HPDE6-E6E7 (cell line): Measurements from ENCODE around the gene LGALS3BP.

Experiments
- DNase-seq: peaks from one replicate; pipeline ENCODE4 v3.0.0; 2011; ENCODE audit warnings: missing footprints; ENCODE audit errors: extremely low spot score

Gene LGALS3BP

DNA sequence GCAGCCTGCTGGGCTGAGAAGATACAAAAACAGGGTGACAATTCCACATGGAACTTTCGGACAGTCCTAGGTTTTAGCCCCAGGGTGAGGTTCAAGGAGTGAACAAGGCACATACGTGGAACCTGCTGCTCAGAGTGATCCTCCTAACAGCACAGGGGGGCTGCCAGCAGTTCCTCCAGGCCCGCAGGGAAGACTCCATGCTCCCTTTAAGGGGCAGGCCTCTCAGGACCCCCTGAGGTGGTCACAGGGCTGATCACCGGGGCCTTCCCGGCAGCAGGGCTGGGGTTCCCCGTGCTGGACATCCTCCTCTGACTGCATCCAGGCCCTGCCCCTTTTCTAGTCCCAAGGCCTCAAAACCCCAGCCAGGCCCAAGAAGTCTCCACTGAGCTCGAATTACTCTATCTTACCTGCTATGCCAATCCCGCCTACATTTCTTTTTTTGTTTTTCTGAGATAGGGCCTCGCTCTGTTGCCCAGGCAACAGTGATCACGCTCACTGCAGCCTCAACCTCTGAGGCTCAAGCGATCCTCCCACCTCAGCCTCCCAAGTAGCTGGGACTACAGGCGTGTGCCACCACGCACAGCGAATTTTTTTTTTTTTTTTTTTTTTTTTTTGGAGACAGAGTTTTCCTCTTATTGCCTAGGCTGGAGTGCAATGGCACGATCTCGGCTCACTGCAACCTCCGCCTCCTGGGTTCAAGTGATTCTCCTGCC lies 19.5 kb upstream of the LGALS3BP start:
- no peak for DNase-seq

DNA sequence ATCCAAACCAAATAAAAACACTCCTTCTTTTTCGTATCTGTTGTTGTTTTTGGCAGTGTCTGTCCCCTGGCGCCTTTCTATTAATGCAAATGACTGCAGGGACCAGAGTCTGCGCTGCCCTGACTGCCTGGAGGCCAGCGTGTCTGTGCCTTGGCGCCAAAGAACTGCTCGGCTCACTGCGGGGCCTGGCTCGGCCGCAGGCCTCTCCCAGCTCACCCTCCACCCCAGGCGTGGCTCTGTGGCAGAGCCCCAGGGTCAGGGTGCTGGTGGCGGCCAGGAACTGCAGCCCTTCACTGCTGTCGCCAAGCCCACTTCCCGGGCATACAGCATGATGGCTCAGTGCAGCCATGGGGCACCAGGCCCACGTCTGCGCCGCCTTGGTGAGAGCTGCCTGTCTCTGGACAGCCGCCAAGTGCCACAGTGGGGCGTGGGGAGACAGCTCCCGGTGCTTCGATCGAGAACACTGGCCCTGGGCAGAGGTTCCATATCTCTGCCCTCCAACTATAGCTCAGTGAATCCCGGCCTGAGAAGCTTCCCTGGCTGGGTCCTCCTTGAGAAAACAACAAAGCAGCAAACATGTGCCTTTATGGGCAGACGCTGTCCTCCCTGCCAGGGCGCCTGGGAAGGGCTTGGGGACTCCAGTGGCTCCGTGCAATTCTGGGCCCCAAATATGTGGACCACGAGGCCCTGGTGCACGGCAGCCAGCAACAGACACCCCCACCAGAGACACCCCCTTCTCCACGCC lies 18.8 kb upstream of the LGALS3BP start:
- no peak for DNase-seq

DNA sequence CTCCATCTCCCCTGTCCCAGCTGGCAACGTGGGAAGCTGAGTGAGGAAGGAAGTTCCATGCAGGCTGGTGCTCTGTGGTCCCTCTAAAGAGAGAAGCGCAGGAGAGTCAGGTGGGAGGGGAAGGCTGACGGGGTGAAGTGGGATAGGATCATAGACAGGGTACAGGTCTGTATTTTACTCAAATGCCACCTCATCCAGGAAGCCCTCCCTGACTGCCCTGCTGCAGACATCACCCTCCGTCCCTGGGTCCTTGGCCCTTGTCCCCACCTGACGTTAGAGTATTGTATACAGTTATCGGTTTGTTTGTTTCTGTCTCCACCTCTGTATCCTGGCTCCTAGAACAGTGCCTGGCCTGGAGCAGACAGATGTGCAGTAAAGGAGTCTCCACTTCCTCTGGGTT lies 18.2 kb upstream of the LGALS3BP start:
- no peak for DNase-seq

DNA sequence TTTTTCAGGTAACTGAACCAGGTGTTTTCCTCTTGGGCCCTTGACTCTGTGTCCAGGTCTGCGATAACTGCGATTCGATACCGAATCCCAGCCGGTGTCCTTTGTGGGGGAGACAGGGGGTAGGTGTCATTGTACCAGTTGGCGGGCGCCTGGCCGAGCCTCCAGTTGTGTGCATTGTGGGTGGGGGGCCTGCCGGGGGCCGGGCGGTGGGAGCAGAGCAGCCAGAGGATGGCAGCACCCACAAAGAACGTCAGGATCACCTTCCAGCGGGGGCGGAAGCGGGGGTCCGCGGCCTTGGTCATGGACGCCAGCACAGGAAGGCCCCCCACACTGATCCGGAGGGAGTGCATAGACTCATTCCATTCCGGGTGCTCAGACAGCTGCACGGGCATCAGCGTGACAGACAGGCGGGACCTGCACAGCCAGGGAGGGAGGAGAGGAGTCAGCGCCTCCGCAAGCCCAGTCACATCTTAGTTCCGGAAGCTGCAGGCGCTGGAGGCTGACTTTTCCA lies 17.6 kb upstream of the LGALS3BP start:
- DNase-seq, result no peak

DNA sequence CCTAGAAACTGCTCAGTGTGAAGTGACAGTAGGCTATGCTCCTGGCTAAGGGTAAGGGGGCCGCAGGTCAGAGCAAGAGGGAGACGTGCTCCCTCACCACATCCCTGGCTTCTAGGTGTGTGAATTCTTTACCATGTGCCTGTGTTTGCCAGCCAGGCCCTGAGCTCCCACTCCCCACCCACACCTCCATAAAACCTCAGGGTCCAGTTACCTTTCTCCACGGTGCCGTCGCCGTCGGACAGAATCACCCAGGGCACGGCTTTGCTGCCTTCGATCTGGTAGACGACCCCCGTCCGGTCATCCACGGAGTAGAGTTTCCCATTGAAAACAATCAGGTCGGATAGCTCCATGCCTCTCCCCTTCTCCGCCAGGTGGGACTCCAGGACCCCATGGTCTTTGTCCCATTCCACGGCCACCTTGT lies 17.1 kb upstream of the LGALS3BP start:
- DNase-seq, result no peak

DNA sequence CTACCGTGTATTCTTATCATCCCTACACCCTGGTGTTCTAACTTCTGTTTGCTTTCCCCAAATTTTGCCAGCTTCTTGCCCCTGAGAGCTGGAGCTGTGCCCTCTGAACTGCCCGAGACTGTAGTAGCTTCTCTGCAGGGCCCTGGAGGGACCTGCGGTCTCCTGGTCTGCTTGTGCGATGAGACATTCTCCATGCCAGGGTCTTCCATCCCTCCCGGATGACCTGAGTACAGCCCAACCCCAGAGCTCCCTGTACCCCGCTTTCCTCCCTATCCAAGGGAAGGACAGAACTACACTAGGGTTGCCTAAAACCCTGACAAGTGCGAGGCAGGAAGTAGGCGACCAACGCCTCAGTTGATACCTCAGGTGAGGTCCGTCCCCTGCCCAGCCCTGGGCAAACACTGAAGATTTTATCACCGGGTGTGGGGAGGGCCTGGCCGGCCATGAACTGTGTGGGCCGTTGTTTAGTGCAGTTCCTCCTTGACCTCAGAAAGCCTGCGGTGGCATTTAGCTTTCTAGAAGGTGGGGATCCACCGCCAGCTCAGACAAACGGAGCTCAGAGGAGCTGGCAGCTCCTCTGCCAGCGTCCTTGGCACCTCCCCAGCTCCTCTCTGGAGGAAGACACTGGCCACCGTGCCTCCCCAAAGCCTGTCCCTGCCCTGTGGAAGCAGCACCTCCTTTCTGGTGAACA lies 16.2 kb upstream of the LGALS3BP start:
- no peak for DNase-seq

DNA sequence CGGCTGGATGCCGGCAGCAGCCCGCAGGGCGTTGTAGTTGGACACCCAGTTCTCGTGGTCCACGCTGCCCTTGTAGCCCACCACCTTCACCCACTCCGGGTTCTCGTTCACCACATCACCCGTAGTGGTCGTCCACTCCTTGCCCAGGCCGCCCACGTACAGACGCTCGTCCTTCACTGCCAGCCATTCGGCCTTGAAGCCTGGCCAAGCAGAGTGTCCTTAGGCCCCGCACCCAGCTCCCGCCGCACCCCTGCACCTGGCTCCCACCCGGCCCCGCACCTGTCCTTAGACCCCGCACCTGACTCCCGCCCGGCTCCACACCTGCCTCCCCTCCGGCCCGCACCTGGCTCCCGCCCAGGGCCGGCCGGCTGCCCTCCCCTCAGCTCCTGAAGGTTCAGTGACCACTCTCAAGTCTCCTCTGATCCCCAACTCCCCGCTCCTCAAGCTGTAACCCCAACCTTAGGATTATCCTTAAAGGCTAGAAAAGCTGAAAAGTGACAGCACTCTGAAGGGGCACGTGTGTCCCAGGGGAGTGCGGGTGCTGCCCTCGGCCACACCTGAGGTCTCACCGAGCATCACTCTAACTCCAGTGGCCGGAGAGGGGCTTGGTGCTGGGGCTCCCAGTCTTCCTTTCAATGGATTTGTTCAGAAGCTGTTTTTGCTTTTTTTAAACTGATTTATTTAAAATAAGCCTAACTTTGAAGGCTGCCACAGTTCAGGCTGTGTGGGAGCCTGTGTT lies 15.5 kb upstream of the LGALS3BP start:
- DNase-seq, result no peak

DNA sequence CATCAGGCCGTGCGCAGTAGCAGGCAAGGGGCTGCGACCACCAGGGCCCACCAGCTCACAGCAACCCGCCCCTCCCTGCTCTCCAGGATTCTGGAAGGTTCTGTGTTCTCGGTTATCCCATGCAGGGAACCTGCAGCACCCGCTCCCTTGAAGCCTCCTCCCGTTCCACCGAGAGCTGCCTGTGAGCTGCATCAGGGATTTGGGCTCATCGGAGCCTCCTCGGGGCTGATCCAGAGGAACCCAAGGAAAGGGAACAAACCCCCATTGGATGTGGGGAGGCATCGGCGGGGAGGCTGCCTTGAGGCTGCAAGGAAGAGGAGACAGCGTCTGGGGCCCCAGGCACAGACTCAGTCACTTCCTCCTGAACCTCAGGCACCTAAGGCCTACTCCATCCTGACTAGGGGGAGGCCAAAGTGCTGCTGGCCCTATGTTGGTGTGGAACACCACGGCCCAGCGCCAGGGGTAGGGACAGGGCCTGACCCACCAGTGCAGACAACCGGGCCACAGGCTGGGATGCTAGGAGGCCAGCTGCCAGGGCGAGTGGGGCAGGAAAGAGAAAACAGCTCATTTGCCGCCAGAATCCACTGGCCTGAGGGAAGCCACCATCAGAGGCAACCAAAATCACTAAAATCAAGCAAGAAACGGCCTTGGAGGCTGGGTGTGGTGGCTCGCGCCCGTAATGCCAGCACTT lies 14.4 kb upstream of the LGALS3BP start:
- DNase-seq, result no peak

DNA sequence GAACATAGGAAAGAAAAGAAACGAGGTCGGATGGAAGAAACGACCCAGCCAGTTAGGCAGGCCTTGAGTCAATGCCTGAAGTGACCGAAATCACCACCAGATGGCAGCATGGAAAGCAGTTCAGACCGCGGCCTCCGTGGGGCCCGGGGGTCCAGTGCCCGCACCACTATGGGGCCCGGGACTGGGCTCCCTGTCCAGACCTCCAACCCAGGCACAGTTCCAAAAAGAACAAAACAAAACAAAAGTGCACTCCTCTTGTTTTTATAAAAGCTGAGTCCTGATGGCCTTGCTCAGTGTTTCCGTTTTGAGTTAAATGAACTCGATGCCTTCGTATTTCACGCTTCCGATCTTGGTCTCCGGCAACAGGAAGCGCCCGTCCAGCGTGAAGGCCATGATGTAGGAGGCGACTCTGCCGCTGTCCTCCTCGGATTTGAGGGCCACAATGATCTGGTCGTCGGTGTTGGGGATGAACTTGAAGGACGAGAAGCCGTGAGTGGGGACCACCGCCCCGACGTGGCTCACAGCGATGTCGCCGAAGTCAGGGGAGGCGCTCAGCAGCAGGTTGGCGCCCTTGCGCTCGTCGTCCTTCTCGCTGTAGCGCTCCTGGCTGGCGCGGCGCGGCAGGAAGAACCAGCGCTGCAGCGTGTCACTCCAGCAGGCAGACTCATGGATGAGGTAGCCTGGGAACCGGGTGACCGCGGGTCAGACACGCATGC lies 13.7 kb upstream of the LGALS3BP start:
- DNase-seq, result no peak

DNA sequence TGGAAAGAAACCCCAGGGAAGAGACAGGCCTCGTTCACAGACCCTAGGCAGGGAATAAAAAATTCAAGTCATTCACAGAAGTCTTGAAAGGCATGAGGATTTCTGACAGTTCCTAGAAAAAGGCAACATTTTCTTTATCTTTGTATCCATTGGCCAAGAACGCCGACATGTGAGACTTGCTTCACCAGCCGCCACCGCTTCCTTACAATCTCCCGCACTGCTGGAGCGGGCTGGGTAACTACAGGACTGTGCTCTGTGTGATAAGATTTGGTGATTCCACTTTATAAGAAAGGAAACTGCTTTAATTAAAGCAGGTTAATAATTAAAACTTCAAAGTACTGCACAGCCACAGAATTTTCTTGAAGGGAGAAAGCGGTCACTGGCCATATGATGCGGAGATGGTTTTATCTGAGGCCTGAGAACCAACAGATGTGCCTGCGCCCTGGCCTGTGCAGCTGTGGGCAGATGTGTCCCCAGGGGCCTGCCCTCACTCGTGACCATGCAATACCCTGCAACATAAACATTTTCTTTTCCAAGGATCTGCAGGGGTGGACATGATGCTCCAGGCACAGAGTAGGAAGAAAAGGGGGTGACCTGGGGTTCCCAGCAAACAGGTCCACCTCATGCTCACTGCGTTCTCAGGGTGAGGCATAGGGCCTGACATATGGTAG lies 13.0 kb upstream of the LGALS3BP start:
- no peak for DNase-seq

DNA sequence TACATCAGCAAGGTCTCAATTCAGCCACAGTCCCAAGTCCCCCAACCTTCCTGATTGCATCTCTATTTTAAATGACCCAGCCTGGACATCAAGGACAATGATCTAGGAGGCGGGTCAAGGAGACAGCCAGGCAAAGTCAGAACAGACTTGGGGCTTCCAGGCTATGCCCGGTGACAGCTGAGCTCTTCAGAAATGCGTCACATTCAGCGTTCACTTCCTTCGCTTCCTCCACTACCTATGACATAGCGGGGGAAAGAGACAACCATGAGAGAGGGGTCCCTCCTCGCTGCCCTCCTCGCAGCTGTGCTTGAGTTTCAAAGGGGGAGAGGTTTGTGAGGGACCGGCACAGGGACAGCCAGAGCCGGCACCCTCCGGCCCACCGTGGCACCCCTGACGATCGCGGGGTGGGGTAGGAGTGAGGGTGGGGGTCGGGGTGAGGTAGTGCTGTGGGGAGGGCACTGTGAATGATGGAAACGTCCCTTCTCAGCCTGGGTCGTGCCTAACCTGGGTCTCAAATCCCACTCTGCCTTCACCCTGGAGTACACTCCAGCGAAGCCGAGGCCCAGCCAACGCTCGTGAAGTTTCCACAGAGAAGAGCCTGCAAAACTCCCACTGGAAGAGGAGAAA lies 12.3 kb upstream of the LGALS3BP start:
- DNase-seq, result no peak

DNA sequence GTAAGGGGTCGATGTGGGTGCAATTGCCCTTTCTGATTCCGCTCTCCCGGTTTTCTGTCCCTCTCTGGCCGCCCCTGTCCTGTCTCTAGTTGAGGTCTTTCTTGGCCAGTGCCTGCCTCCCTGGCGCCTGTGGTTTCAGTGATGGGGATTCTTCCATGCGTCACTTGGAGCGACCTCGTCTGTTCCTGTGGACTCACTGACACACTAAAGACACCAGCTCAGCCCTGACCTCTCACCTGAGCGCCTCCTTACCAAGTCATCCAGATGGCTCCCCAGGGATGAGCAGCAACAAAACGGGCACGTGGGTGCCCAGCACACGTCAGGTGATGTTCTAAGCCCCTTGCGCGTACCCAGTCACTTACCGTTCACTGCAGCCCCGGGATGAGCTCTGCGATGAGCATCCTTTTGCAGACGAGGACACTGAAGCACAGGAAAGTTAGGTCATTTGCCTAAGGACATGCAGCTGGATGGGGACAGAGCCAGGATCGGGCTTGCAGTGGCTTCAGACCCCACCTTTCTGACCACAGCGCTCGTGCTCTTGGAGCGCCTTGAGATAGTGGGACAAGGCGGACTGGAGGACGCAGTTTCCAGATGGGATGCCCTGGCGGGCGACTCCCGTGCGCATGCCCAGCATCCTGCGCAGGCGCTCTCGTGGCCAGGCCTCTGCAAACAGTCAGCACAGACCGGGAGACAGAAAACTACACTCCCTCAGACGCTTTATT lies 11.5 kb upstream of the LGALS3BP start:
- DNase-seq, result no peak

DNA sequence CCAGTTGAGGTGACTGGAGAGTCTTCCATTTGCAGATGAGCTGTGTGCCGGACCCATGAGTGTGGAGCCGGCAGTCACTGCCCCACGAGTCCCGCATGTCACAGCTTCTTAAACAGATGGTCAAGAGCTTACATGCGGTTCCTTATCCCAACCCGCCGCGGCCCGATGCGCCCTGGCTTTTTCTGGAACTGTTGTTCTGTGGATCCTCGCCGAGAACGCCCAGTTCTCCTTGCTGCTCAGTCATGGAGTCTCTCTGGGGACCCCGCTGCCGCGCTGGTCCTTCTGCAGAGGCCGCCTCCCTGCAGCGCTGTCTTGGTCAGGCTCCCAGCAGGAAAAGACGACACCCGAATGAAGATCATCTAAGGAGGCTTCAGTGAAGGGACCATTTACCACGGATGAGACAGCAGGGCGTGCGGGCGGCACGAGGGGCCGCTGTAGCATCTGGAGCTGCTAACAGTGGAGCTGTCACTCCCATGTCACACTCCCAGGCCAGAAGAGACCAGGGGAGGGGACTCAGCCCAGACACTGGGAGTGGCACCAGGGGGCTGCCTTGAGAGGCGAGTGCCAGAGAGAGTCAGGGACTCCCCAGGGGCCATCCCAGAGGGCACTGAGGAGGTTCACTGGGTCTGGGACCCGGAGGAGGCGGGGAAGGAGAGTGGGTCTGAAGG lies 10.8 kb upstream of the LGALS3BP start:
- DNase-seq, result no peak

DNA sequence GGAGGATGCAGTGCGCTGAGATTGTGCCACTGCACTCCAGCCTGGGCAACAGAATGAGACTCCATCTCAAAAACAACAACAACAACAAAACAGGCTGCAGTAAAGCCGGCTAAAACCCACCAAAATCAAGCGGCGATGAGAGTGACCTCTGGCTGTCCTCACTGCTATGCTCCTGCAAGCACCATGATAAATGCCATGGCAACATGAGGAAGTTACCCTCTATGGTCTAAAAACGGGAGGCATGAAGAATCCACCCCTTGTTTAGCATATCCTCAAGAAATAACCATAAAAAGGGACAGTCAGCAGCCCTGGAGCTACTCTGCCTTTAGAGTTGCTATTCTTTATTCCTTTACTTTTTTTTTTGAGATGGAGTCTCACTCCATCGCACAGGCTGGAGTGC lies 8.4 kb upstream of the LGALS3BP start:
- no peak for DNase-seq

DNA sequence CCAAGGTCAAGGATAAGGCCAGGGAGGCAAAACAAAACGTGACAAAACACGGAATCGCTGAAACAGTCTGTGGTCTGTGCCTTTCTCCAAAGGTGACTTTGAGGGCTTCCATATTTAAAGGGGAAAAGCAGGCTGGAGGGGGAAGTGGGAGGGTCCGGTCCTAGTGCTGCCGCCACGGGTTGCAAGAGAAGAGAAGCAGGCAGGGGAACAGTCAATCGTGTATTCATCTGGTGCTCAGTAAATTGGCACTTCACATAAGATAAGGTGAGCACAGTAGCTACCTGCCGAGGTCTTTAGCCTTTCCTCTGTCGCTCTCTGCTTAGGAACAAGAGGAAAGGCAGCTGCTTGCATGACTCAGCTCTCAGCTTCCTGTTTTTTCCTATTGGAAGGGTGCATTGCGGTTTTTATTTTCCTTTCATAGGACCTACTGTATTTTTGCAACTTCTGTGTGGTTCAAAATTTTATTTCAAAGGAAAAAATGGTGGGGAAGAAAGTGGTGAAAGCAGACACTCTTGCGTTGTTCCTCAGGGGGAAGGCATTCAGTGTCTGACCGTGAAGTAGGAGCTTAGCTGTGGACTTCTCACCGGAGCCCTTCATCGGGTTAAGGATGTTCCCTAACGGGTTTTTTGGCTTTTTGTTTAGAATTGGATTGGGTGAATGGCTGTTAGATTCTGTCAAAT lies 7.1 kb upstream of the LGALS3BP start:
- no peak for DNase-seq

DNA sequence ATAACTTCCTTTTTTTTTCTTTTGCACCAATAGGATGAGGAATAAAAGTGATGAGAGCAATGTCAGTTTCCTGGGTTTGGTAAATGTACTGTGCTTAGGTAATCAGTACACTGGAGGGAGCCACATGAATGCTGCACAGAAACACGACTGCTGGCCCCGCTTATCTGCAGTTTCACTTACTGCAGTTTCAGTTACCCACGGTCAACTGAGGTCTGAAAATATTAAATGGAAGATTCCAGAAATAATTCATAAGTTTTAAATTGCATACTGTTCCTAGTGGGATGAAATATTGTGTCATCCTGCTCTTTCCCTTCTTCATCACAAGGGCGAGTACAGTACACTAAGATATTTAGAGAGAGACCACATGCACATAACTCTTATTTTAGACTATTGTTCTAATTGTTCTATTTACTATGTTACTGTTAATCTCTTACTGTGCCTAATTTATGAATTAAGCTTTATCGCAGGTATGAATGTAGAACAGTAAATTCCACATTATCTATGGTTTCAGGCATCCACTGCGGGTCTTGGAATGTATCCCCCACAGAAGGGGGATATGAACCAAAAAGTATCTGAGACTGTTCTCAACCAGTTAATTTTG lies 6.4 kb upstream of the LGALS3BP start:
- no peak for DNase-seq

DNA sequence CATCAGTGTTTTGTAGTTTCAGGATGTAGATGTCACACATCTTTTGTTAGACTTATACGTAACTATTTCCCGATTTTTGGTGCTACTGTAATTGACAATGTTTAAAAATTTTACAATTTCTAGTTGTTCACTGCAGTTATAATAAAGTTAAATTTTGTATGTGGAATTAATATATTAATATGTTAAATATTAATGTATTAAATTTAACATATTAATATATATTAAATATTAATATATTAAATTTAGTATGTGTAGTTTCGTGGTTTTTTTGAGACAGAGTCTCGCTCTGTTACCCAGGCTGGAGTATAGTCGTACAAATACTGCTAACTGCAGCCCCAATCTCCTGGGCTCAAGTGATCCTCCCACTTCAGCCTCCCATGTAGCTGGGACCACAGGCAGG lies 5.7 kb upstream of the LGALS3BP start:
- DNase-seq, result no peak
